Measurements from ENCODE around the gene BCL7C.

DNA sequence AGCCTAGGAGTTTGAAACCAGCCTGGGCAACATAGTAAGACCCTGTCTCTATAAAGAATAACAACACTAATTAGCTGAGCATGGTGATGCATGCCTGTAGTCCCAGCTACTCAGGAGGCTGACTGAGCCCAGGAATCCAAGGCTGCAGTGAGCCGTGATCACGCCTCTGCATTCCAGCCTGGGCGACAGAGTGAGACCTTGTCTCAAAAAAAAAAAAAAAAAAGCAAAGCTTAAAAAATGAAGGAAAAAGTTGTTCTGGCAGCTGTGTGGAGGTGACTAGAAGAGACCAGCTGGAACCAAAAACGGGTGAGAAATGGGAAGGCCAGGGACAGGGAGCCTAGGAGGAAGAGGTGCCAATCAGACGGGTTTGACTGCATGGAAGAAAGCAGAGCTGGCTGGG lies 4.2 kb downstream of the BCL7C start:
- no peak for TF ChIP-seq POLR2AphosphoS5 (IDR thresholded peaks at IDR 0.05; ENCODE audit: low read depth, low read length)
- TF ChIP-seq, protein P1, sequence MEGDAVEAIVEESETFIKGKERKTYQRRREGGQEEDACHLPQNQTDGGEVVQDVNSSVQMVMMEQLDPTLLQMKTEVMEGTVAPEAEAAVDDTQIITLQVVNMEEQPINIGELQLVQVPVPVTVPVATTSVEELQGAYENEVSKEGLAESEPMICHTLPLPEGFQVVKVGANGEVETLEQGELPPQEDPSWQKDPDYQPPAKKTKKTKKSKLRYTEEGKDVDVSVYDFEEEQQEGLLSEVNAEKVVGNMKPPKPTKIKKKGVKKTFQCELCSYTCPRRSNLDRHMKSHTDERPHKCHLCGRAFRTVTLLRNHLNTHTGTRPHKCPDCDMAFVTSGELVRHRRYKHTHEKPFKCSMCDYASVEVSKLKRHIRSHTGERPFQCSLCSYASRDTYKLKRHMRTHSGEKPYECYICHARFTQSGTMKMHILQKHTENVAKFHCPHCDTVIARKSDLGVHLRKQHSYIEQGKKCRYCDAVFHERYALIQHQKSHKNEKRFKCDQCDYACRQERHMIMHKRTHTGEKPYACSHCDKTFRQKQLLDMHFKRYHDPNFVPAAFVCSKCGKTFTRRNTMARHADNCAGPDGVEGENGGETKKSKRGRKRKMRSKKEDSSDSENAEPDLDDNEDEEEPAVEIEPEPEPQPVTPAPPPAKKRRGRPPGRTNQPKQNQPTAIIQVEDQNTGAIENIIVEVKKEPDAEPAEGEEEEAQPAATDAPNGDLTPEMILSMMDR (IDR thresholded peaks at IDR 0.05): no peak
- no peak for TF ChIP-seq TCF7L2 (IDR thresholded peaks at IDR 0.05; ENCODE audit: low read depth, low read length)
